ENCODE results near the gene SUGCT.

DNA sequence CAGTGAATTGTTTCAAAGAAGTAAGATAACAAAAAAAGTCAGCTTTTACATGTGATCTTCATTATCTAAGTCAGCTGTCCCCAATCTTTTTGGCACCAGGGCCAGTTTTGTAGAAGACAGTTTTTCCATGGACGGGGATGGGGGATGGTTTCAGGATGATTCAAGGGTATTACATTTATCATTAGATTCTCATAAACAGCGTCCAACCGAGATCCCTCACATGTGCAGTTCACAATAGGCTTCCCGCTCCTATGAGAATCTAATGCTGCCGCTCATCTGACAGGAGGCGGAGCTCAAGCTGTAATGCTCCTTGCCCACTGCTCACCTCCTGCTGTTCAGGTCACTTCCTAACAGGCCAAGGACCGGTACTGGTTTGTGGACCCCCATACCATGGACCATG lies 607.5 kb downstream of the SUGCT start:
- TF ChIP-seq POLR2A (IDR thresholded peaks at IDR 0.05) (no peak), POLR2AphosphoS5 (IDR thresholded peaks at IDR 0.05) (no peak)
- TF ChIP-seq, protein P1, sequence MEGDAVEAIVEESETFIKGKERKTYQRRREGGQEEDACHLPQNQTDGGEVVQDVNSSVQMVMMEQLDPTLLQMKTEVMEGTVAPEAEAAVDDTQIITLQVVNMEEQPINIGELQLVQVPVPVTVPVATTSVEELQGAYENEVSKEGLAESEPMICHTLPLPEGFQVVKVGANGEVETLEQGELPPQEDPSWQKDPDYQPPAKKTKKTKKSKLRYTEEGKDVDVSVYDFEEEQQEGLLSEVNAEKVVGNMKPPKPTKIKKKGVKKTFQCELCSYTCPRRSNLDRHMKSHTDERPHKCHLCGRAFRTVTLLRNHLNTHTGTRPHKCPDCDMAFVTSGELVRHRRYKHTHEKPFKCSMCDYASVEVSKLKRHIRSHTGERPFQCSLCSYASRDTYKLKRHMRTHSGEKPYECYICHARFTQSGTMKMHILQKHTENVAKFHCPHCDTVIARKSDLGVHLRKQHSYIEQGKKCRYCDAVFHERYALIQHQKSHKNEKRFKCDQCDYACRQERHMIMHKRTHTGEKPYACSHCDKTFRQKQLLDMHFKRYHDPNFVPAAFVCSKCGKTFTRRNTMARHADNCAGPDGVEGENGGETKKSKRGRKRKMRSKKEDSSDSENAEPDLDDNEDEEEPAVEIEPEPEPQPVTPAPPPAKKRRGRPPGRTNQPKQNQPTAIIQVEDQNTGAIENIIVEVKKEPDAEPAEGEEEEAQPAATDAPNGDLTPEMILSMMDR (IDR thresholded peaks at IDR 0.05): no peak

Data from stomach (tissue), 4 donors.